AG04450 (cell line): Measurements from ENCODE around the gene POLR1G. TPM values are rescaled to one million over a fixed set of nuclear protein-coding genes. Genes with fewer than 3 reads are reported as not detected.

Experiments
- CTCF ChIA-PET: fragments of 300-600, 350-600 bp; formaldehyde crosslinking; extraction: SDS; loops from one replicate; lab custom pipeline; 2022; ENCODE audit warnings: antibody characterized with exemption, inconsistent platforms; lab: Charles Lee
- POLR2A ChIA-PET: fragments of 350-600 bp; formaldehyde crosslinking; extraction: SDS; loops from one replicate; lab custom pipeline; 2021; ENCODE audit warnings: antibody characterized with exemption, inconsistent platforms; lab: Yijun Ruan, JAX
- DNase-seq: peaks from one replicate; pipeline ENCODE4 v3.0.0-alpha.2; 2011; ENCODE audit warnings: low read depth, low spot score
- H3K27ac ChIP-seq: one replicate; pipeline ENCODE4 v1.5.1; 2012; ENCODE audit warnings: low read depth, low read length, control low read depth
- H3K27me3 ChIP-seq: one replicate; pipeline ENCODE4 v1.6.0; 2012; ENCODE audit warnings: low read length; ENCODE audit not compliant: control insufficient read depth, insufficient read depth
- H3K4me3 ChIP-seq: 2 replicates; pipeline ENCODE4 v1.5.1; 2011; ENCODE audit warnings: mild to moderate bottlenecking, low read depth, low read length, control low read depth
- H3K9me3 ChIP-seq: 2 replicates; pipeline ENCODE4 v1.5.1; 2012; ENCODE audit warnings: low read length; ENCODE audit not compliant: control insufficient read depth, insufficient read depth
- polyA plus RNA-seq: library from polyadenylated mRNA; depleted of rRNA; stranded (reverse); fragments of >200 nt; gene quantifications from 2 replicates; pipeline ENCODE4 v1.2.3, GENCODE V29; 2011
- TF ChIP-seq, protein P1 (sequence below): IDR thresholded peaks from 2 replicates; pipeline ENCODE4 v1.5.1; 2011; ENCODE audit warnings: low read depth, low read length, control low read depth, inconsistent platforms

Gene POLR1G
- polyA plus RNA-seq, 1 experiment: 3.0 TPM

GRCh38 chr19:45437328-45437727 lies 30.9 kb downstream of the POLR1G start:
- CTCF ChIA-PET: interaction anchor here (0.5 to 5.9 kb wide), 3 partner anchors 41 to 57 kb away, joined by 3 to 224 read pairs (median 9); no protein-coding TSS in a partner anchor
- Histone ChIP-seq H3K27me3 (no peaks in the 10 kb centered on the region), H3K27ac (no peak overlapping the region), H3K9me3 (no peaks in the 10 kb centered on the region), H3K4me3 (no peak overlapping the region)
- TF ChIP-seq, protein P1, sequence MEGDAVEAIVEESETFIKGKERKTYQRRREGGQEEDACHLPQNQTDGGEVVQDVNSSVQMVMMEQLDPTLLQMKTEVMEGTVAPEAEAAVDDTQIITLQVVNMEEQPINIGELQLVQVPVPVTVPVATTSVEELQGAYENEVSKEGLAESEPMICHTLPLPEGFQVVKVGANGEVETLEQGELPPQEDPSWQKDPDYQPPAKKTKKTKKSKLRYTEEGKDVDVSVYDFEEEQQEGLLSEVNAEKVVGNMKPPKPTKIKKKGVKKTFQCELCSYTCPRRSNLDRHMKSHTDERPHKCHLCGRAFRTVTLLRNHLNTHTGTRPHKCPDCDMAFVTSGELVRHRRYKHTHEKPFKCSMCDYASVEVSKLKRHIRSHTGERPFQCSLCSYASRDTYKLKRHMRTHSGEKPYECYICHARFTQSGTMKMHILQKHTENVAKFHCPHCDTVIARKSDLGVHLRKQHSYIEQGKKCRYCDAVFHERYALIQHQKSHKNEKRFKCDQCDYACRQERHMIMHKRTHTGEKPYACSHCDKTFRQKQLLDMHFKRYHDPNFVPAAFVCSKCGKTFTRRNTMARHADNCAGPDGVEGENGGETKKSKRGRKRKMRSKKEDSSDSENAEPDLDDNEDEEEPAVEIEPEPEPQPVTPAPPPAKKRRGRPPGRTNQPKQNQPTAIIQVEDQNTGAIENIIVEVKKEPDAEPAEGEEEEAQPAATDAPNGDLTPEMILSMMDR: no peak
- DNase-seq: no peak
- POLR2A ChIA-PET: no interaction called here

GRCh38 chr19:45439190-45439568 lies 32.7 kb downstream of the POLR1G start:
- TF ChIP-seq, protein P1: no peak
- Histone ChIP-seq H3K27ac (no peak overlapping the region), H3K4me3 (peak overlapping the region; percentile 62), H3K27me3 (no peaks in the 10 kb centered on the region), H3K9me3 (no peaks in the 10 kb centered on the region)
- POLR2A ChIA-PET: interaction anchor here (0.8 to 1.8 kb wide), 6 partner anchors 8 to 47 kb away, joined by 3 to 30 read pairs (median 6); partner anchors contain the start of gene FOSB
- no peak for DNase-seq
- CTCF ChIA-PET: interaction anchor here (0.5 to 5.9 kb wide), 26 partner anchors 8 to 277 kb away, joined by 3 to 224 read pairs (median 6); partner anchors contain the start of genes ERCC1 and FOSB

DNA sequence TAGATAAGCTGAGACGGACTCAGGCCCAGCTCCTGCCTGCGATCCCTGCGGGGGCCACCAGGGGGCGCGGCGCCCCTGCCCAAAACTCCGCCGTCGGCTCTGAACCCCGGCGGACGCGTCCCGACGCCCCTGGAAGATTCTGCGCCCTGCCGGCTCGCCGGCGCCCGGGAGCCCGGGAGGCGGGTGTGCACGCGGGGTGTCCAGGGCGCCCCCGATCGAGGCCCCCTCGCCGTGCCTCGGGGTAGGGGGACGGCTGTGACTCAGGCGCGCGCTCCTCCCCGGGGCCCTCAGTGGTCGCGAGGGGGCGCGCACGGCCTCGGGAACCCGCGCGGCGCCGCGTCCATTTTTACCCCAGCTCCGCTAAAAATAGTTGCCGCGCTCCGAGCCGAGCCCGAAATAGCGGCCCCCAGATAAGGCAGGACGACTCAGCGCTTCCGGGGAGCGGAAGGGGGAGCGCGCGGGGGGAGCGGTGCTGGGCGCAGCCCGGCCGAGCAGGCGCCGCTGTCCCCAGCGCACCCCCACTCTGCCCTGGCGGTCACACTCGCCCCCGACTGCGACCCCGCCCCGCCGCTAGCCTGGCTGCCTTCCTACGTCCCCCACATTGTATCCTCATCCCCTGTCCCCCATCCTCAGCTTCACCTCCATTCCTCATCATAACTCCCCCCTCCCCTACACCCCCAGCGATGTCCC lies 33.3 kb downstream of the POLR1G start:
- no peak overlapping the region for H3K27ac ChIP-seq
- TF ChIP-seq, protein P1: peak; percentile 96
- POLR2A ChIA-PET: interaction anchor here (0.8 to 1.8 kb wide), 6 partner anchors 9 to 46 kb away, joined by 3 to 30 read pairs (median 6); partner anchors contain the start of gene FOSB
- peak overlapping the region; percentile 62 for H3K4me3 ChIP-seq
- no peaks in the 10 kb centered on the region for H3K9me3 ChIP-seq
- DNase-seq: no peak
- CTCF ChIA-PET: interaction anchor here (0.5 to 5.9 kb wide), 28 partner anchors 9 to 277 kb away, joined by 3 to 224 read pairs (median 5); partner anchors contain the start of genes ERCC1 and FOSB
- no peaks in the 10 kb centered on the region for H3K27me3 ChIP-seq

- no peaks in the 10 kb centered on the region for H3K9me3 ChIP-seq
- TF ChIP-seq, protein P1: no peak
- H3K27me3 ChIP-seq: no peaks in the 10 kb centered on the region
- H3K27ac ChIP-seq: no peak overlapping the region
- DNase-seq: no peak
- CTCF ChIA-PET: interaction anchor here (0.6 to 5.9 kb wide), 13 partner anchors 9 to 198 kb away, joined by 3 to 224 read pairs (median 9); partner anchors contain the start of gene FOSB
- H3K4me3 ChIP-seq: peak overlapping the region; percentile 62
- POLR2A ChIA-PET: interaction anchor here (1.1 to 1.8 kb wide), 3 partner anchors 28 to 39 kb away, joined by 5 to 30 read pairs (median 9); partner anchors contain the start of gene FOSB
Observed at GRCh38 chr19:45440259-45440638, 33.8 kb downstream of the POLR1G start.
